OCI-LY7 (cell line): ENCODE measurements around the gene GBA3. TPM values are rescaled to one million over a fixed set of nuclear protein-coding genes. Genes with fewer than 3 reads are reported as not detected.

Experiments
- BruUV-seq: library from RNA; stranded (reverse); fragments of 400-500 nt; replicated peaks from 2 replicates; lab custom pipeline; 2021; lab: Mats Ljungman, UMichigan
- CTCF ChIA-PET: fragments of 300-600 bp; sonication (Branson Sonifier 250); formaldehyde crosslinking; loops from one replicate; lab custom pipeline; 2022; ENCODE audit warnings: antibody characterized with exemption; ENCODE audit not compliant: unreplicated experiment; lab: Charles Lee
- POLR2A ChIA-PET: fragments of 300-600 bp; sonication (Branson Sonifier 250); formaldehyde crosslinking; loops from one replicate; lab custom pipeline; 2022; ENCODE audit warnings: antibody characterized with exemption; lab: Charles Lee
- DNase-seq: peaks from one replicate; pipeline ENCODE4 v3.0.0-alpha.2; 2015; ENCODE audit warnings: low spot score
- H2AFZ ChIP-seq: fragments of 200-600 bp; sonication (generic), shearing (Covaris generic); 2 replicates; pipeline ENCODE4 v1.6.1; 2014; ENCODE audit warnings: mild to moderate bottlenecking, antibody characterized with exemption, low read length, moderate library complexity
- H3K27ac ChIP-seq: fragments of 200-600 bp; sonication (generic); 2 replicates; pipeline ENCODE4 v1.5.1; 2014; ENCODE audit warnings: mixed run types, low read depth, mild to moderate bottlenecking, moderate library complexity, low read length, inconsistent platforms; ENCODE audit not compliant: poor library complexity, severe bottlenecking
- H3K36me3 ChIP-seq: fragments of 200-600 bp; sonication (generic); 2 replicates; pipeline ENCODE4 v1.6.1; 2014; ENCODE audit warnings: mild to moderate bottlenecking, antibody characterized with exemption, low read length, moderate library complexity, mixed read lengths; ENCODE audit not compliant: insufficient read depth
- H3K4me1 ChIP-seq: fragments of 200-600 bp; sonication (generic); 2 replicates; pipeline ENCODE4 v1.5.1; 2014; ENCODE audit warnings: mild to moderate bottlenecking, low read length; ENCODE audit not compliant: insufficient read depth, poor library complexity, severe bottlenecking
- H3K4me2 ChIP-seq: fragments of 200-600 bp; sonication (generic); 2 replicates; pipeline ENCODE4 v1.6.1; 2014; ENCODE audit warnings: mild to moderate bottlenecking, low read length
- H3K4me3 ChIP-seq: fragments of 200-600 bp; sonication (generic); 2 replicates; pipeline ENCODE4 v1.5.1; 2014; ENCODE audit warnings: mild to moderate bottlenecking, low read depth, low read length; ENCODE audit not compliant: poor library complexity, severe bottlenecking
- H3K79me2 ChIP-seq: fragments of 200-600 bp; sonication (generic); 2 replicates; pipeline ENCODE4 v1.6.1; 2016; ENCODE audit warnings: low read depth, mild to moderate bottlenecking, low read length, moderate library complexity, mixed read lengths; ENCODE audit not compliant: insufficient read depth
- H3K9me2 ChIP-seq: fragments of 200-600 bp; sonication (generic); 2 replicates; pipeline ENCODE4 v1.6.1; 2016; ENCODE audit warnings: mild to moderate bottlenecking, low read length, mixed read lengths; ENCODE audit not compliant: insufficient read depth
- H3K9me3 ChIP-seq: fragments of 200-600 bp; sonication (generic); 2 replicates; pipeline ENCODE4 v1.6.1; 2014; ENCODE audit warnings: mild to moderate bottlenecking, mixed run types, low read length, mixed read lengths
- H4K20me1 ChIP-seq: fragments of 200-600 bp; sonication (generic); 2 replicates; pipeline ENCODE4 v1.6.1; 2014; ENCODE audit warnings: mild to moderate bottlenecking, antibody characterized with exemption, low read length, moderate library complexity, mixed read lengths; ENCODE audit not compliant: insufficient read depth
- CTCF ChIP-seq: fragments of 200-600 bp; sonication (generic); conservative IDR thresholded peaks from 2 replicates; pipeline ENCODE4 v1.5.1; 2014; ENCODE audit warnings: mild to moderate bottlenecking, antibody characterized with exemption, low read length, moderate library complexity, mixed read lengths
- EZH2phosphoT487 ChIP-seq: fragments of 200-600 bp; sonication (generic); IDR thresholded peaks from 2 replicates; pipeline ENCODE4 v1.6.1; 2018; ENCODE audit warnings: low read depth, borderline replicate concordance, mild to moderate bottlenecking, mixed run types, antibody characterized with exemption, low read length, moderate library complexity, mixed read lengths
- intact Hi-C: fragments of 100-400 bp; cut with micrococcal nuclease; formaldehyde crosslinking; loops from one replicate; pipeline ENCODE4 v1.10.0; 2022; ENCODE audit not compliant: unreplicated experiment
- total RNA-seq, 2 experiments: library from RNA; depleted of rRNA in 1 of 2; stranded (reverse); fragments of >200 nt in 1 of 2; shearing (Covaris generic) in 1 of 2; gene quantifications; 2 replicates each; pipeline ENCODE4 v1.2.3, GENCODE V29; 2014 to 2022

The GBA3 gene
- total RNA-seq, 2 experiments from 2014 or later: not detected

DNA sequence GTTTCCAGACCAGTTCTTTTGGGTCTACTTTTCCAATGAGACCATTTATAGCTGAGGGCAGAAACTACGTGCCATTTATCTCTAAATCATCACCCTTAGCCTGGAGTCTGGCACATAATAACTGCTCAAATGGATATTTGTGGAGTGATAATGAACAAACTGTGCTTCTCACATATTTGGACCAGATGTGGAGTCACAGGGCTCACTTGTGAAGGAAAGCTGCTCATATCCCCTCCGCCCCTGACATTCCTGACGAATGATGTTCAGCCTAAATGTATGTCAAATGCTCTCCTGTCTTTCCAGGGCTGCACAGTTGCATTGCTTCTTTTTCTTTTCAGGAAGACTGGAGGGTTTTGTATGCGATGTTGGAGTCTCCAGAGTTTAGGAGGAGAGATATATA lies 110.1 kb downstream of the GBA3 start:
- Histone ChIP-seq H3K27ac (no peak overlapping the region), H3K9me3 (no peaks in the 10 kb centered on the region), H3K36me3 (no peaks in the 10 kb centered on the region), H3K4me2 (no peak overlapping the region), H2AFZ (no peak overlapping the region), H3K4me3 (no peak overlapping the region), H3K4me1 (no peaks in the 10 kb centered on the region), H3K79me2 (no peaks in the 10 kb centered on the region), H3K9me2 (no peaks in the 10 kb centered on the region), H4K20me1 (no peaks in the 10 kb centered on the region)
- no TSS peak for BruUV-seq
- CTCF ChIA-PET: no interaction called here
- TF ChIP-seq CTCF: no peak
- no peak for TF ChIP-seq EZH2phosphoT487
- DNase-seq: no peak
- POLR2A ChIA-PET: no interaction called here
- intact Hi-C loops: no loop called here

- BruUV-seq: no TSS peak
- POLR2A ChIA-PET: no interaction called here
- H2AFZ ChIP-seq: no peak overlapping the region
- no peaks in the 10 kb centered on the region for H3K9me2 ChIP-seq
- TF ChIP-seq CTCF (no peak), EZH2phosphoT487 (no peak)
- no peak overlapping the region for H3K4me3 ChIP-seq
- H3K9me3 ChIP-seq: no peaks in the 10 kb centered on the region
- no peaks in the 10 kb centered on the region for H3K36me3 ChIP-seq
- no peak for DNase-seq
- no peaks in the 10 kb centered on the region for H4K20me1 ChIP-seq
- H3K27ac ChIP-seq: no peak overlapping the region
- no peaks in the 10 kb centered on the region for H3K79me2 ChIP-seq
- CTCF ChIA-PET: no interaction called here
- no peaks in the 10 kb centered on the region for H3K4me1 ChIP-seq
- intact Hi-C loops: no loop called here
- H3K4me2 ChIP-seq: no peak overlapping the region
Observed at GRCh38 chr4:22803512-22803911, 110.8 kb downstream of the GBA3 start.

DNA sequence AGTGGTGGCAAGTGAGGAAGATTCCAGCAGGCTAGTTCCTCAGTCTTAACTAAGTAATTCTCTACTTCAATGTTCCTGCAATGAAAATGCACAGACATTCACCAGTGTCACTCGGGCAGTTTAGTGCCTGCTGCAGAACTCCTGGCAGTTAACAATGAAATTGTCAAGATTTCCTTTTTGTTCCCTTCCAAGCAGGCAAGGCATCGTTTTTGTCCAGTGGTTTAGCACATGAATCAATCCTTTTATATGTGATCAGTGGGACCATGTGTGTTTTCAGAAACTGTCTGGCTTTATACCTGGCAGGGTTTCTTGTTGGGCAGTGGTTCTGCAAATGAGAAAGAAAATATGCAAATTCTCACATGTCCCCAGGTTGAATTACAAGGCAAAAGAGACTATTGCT lies 122.2 kb downstream of the GBA3 start:
- no peaks in the 10 kb centered on the region for H3K9me3 ChIP-seq
- no peaks in the 10 kb centered on the region for H3K4me1 ChIP-seq
- POLR2A ChIA-PET: no interaction called here
- H4K20me1 ChIP-seq: no peaks in the 10 kb centered on the region
- no TSS peak for BruUV-seq
- H3K9me2 ChIP-seq: no peaks in the 10 kb centered on the region
- no peaks in the 10 kb centered on the region for H3K36me3 ChIP-seq
- CTCF ChIA-PET: no interaction called here
- TF ChIP-seq EZH2phosphoT487: no peak
- no peak for TF ChIP-seq CTCF
- no peak overlapping the region for H3K4me3 ChIP-seq
- H3K27ac ChIP-seq: no peak overlapping the region
- intact Hi-C loops: no loop called here
- H3K79me2 ChIP-seq: no peaks in the 10 kb centered on the region
- H3K4me2 ChIP-seq: no peak overlapping the region
- H2AFZ ChIP-seq: no peak overlapping the region
- no peak for DNase-seq
